Naive thymus-derived CD4-positive, alpha-beta T cell (primary cell): ENCODE data around the gene ALDH16A1. TPM values are rescaled to one million over a fixed set of nuclear protein-coding genes. Genes with fewer than 3 reads are reported as not detected.
A peak's percentile ranks its signal among the peaks of the same experiment; 100 is the strongest.

Source experiments
- ATAC-seq: fragments of 150-1000 bp; cut with Tn5 transposase; 2 replicates; pipeline ENCODE4 v1.10.0; 2021; ENCODE audit warnings: mild to moderate bottlenecking, moderate library complexity
- CTCF ChIA-PET: fragments of 350-600 bp; sonication (Branson Sonifier 250); formaldehyde crosslinking; loops from one replicate; lab custom pipeline; 2021; ENCODE audit warnings: antibody characterized with exemption; lab: Charles Lee
- POLR2A ChIA-PET: fragments of 350-600 bp; sonication (Branson Sonifier 250); formaldehyde crosslinking; loops from one replicate; lab custom pipeline; 2021; ENCODE audit warnings: antibody characterized with exemption, inconsistent platforms; lab: Charles Lee
- DNase-seq, 9 donors: peaks; one replicate each; pipeline versions ENCODE4 v3.0.0 to v3.0.0-alpha.2; 2020 to 2022; ENCODE audit warnings: mixed read lengths in 1 of 9
- H3K27ac ChIP-seq: one replicate; pipeline ENCODE4 v1.7.0; 2013; ENCODE audit warnings: mild to moderate bottlenecking, low read depth, low read length, moderate library complexity
- H3K27me3 ChIP-seq, 2 donors: one replicate each; pipeline ENCODE4 v1.7.0; 2013; ENCODE audit warnings: low read length in 2 of 2, mild to moderate bottlenecking in 2 of 2, moderate library complexity in 2 of 2; ENCODE audit not compliant: control insufficient read depth in 2 of 2, insufficient read depth in 2 of 2
- H3K36me3 ChIP-seq, 3 experiments: 1 replicate in 2 of 3; 2 replicates in 1 of 3; pipeline ENCODE4 v1.7.0; 2013; ENCODE audit warnings: low read length in 3 of 3, mild to moderate bottlenecking in 3 of 3, moderate library complexity in 1 of 3; ENCODE audit not compliant: insufficient read depth in 3 of 3, control insufficient read depth in 2 of 3
- H3K4me1 ChIP-seq, 2 donors: one replicate each; pipeline ENCODE4 v1.7.0; 2013; ENCODE audit warnings: low read length in 2 of 2, mild to moderate bottlenecking in 2 of 2, moderate library complexity in 1 of 2; ENCODE audit not compliant: control insufficient read depth in 2 of 2, insufficient read depth in 2 of 2
- H3K4me3 ChIP-seq: 2 replicates; pipeline ENCODE4 v1.7.0; 2013; ENCODE audit warnings: mild to moderate bottlenecking, low read length
- H3K9me3 ChIP-seq, 3 experiments: 1 replicate in 2 of 3; 2 replicates in 1 of 3; pipeline ENCODE4 v1.7.0; 2013; ENCODE audit warnings: low read length in 3 of 3; ENCODE audit not compliant: control insufficient read depth in 2 of 3
- H3K27ac Mint-ChIP-seq, 9 donors: one replicate each; pipeline ENCODE4 v1.8.0; 2020 to 2022; ENCODE audit warnings: mixed read lengths in 9 of 9, mild to moderate bottlenecking in 8 of 9, moderate library complexity in 5 of 9, inconsistent platforms in 2 of 9
- H3K27me3 Mint-ChIP-seq, 5 donors: one replicate each; pipeline ENCODE4 v1.8.0; 2021 to 2022; ENCODE audit warnings: mixed read lengths in 5 of 5, mild to moderate bottlenecking in 1 of 5
- H3K36me3 Mint-ChIP-seq, 5 donors: one replicate each; pipeline ENCODE4 v1.8.0; 2020 to 2022; ENCODE audit warnings: mixed read lengths in 5 of 5, mild to moderate bottlenecking in 3 of 5, inconsistent platforms in 1 of 5
- H3K4me1 Mint-ChIP-seq, 7 donors: one replicate each; pipeline ENCODE4 v1.8.0; 2020 to 2022; ENCODE audit warnings: mixed read lengths in 7 of 7, mild to moderate bottlenecking in 3 of 7, inconsistent platforms in 1 of 7
- H3K4me3 Mint-ChIP-seq, 10 donors: one replicate each; pipeline ENCODE4 v1.8.0; 2020 to 2022; ENCODE audit warnings: mild to moderate bottlenecking in 10 of 10, mixed read lengths in 10 of 10, moderate library complexity in 6 of 10, inconsistent platforms in 2 of 10
- H3K9me3 Mint-ChIP-seq, 11 donors: one replicate each; pipeline ENCODE4 v1.8.0; 2020 to 2022; ENCODE audit warnings: mixed read lengths in 11 of 11, mild to moderate bottlenecking in 4 of 11, inconsistent platforms in 1 of 11, moderate library complexity in 1 of 11
- intact Hi-C, 2 donors: fragments of 100-400 bp; cut with micrococcal nuclease; formaldehyde crosslinking; loops; one replicate each; pipeline ENCODE4 v1.15.1; 2023
- polyA plus RNA-seq, 2 donors: library from polyadenylated mRNA; unstranded; fragments of 300-500 nt; fragmentation: Illumina TruSeq; gene quantifications; one replicate each; pipeline ENCODE4 v1.2.3, GENCODE V29; 2021
- total RNA-seq, 6 experiments: library from RNA in 5 of 6; stranded (reverse) in 5 of 6; gene quantifications; 1 replicate in 5 of 6; 2 replicates in 1 of 6; pipeline ENCODE4 v1.2.3 and lab custom pipeline; 2021 to 2026

The ALDH16A1 gene
- total and polyA plus RNA-seq, 7 experiments from 2014 or later: 27.6 to 38.1 (median 33.3) TPM

DNA sequence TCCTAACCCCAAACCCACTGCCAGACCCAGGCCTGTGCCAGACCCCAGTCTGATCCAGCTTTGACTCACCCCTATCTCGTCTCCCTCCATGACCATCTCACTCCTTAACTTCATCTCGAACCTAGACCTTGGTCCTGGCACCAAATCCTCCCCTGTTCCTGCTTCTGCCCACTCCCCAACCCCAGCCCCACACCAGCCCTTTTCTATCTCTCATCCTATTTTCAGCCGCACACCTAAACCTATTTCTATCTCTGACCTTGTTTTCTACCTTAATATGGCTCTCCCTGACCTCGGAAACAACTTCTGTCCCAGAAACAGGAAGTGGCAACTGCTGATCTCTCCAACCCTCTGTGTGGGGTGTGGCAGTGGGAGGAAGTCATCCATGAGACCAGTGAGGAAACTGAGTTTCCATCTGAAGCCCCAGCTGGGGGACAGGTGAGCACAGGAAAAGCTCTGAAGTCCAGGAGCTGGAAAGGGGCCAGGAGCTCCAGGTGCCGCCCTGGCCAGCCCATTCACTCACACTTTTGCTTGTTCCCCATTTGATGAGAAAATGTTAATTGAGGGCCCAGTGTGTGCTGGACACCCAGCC is 43.5 kb upstream of the ALDH16A1 start:
- intact Hi-C loops: loop anchor here in 1 of 2 donors (2.0 to 5.0 kb wide), 2 partner anchors 15 to 33 kb away; partner anchors contain the start of genes GFY and SLC17A7
- Histone ChIP-seq H3K27ac (peak overlapping the region; percentile 6), H3K4me1 (peaks cover 16 to 39% of the 10 kb centered on the region in 2 donors), H3K9me3 (no peaks in the 10 kb centered on the region), H3K4me3 (peak overlapping the region; percentile 1), H3K36me3 (no peaks in the 10 kb centered on the region), H3K27me3 (no peaks in the 10 kb centered on the region)
- POLR2A ChIA-PET: interaction anchor here (1.0 to 2.1 kb wide), 4 partner anchors 10 to 63 kb away, joined by 3 to 8 read pairs (median 5); partner anchors contain the start of genes PIH1D1 and PTH2
- H3K4me1 Mint-ChIP-seq: peaks cover 43 to 72% (median 56%) of the 10 kb centered on the region in 7 donors
- CTCF ChIA-PET: interaction anchor here (0.6 to 1.3 kb wide), 3 partner anchors 27 to 1004 kb away, joined by 3 read pairs; no protein-coding TSS in a partner anchor
- peaks cover 0 to 4% (median 0%) of the 10 kb centered on the region in 5 donors for H3K27me3 Mint-ChIP-seq
- H3K9me3 Mint-ChIP-seq: peaks cover 0 to 2% (median 0%) of the 10 kb centered on the region in 11 donors
- DNase-seq (peak in 1 of 9 donors; percentile 24), ATAC-seq (peak; percentile 66)
- peak overlapping the region; percentile 77 to 91 (median 84) for H3K27ac Mint-ChIP-seq
- H3K4me3 Mint-ChIP-seq: peak overlapping the region; percentile 34 to 86 (median 68)
- peaks cover 0 to 6% (median 0%) of the 10 kb centered on the region in 5 donors for H3K36me3 Mint-ChIP-seq

DNA sequence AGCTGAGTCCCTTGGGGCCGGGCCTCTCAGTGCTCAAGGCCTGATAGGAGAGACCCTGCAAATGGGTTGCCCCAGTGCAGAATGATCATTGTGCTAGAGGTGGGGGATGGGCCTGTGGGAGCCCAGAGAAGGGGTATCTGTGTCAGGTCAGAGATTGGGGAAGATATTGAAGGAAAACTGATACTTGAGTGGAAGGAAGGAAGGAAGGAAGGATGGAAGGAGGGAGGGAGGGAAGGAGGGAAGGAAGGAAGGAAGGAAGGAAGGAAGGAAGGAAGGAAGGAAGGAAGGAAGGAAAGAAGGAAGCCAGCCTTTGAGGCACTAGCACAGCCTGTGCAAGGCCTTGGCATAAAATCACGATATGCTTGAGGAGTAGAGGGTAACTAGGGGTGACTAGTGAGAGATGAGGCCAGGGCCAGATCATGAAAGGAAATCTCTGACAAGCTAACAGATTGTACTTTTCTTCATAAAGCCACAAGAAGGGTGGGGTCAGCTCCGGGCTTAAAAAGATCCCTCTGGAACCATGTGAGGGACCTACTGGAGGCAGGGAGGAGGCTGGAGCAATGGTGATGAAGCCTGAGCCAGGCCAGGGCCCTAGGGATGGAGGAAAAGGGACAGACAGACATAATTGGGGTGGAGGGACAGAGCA is 41.2 kb upstream of the ALDH16A1 start:
- Histone ChIP-seq H3K36me3 (no peaks in the 10 kb centered on the region), H3K27me3 (no peaks in the 10 kb centered on the region), H3K4me1 (peaks cover 16 to 38% of the 10 kb centered on the region in 2 donors), H3K27ac (no peak overlapping the region), H3K9me3 (no peaks in the 10 kb centered on the region), H3K4me3 (no peak overlapping the region)
- DNase-seq: no peak
- peaks cover 49 to 63% (median 52%) of the 10 kb centered on the region in 7 donors for H3K4me1 Mint-ChIP-seq
- H3K9me3 Mint-ChIP-seq: peaks cover 0 to 2% (median 0%) of the 10 kb centered on the region in 11 donors
- peaks cover 0 to 6% (median 0%) of the 10 kb centered on the region in 5 donors for H3K27me3 Mint-ChIP-seq
- intact Hi-C loops: no loop called here
- H3K4me3 Mint-ChIP-seq: peak overlapping the region in 4 of 10 donors; percentile 15 to 53 (median 43)
- POLR2A ChIA-PET: interaction anchor here (0.7 to 1.2 kb wide), 4 partner anchors 14 to 78 kb away, joined by 3 to 6 read pairs (median 4); no protein-coding TSS in a partner anchor
- peak overlapping the region in 7 of 9 donors; percentile 9 to 68 (median 59) for H3K27ac Mint-ChIP-seq
- CTCF ChIA-PET: interaction anchor here (0.6 to 1.2 kb wide), 5 partner anchors 13 to 440 kb away, joined by 3 to 6 read pairs (median 4); partner anchors contain the start of gene GFY
- no peak for ATAC-seq
- H3K36me3 Mint-ChIP-seq: peaks cover 0 to 6% (median 0%) of the 10 kb centered on the region in 5 donors

DNA sequence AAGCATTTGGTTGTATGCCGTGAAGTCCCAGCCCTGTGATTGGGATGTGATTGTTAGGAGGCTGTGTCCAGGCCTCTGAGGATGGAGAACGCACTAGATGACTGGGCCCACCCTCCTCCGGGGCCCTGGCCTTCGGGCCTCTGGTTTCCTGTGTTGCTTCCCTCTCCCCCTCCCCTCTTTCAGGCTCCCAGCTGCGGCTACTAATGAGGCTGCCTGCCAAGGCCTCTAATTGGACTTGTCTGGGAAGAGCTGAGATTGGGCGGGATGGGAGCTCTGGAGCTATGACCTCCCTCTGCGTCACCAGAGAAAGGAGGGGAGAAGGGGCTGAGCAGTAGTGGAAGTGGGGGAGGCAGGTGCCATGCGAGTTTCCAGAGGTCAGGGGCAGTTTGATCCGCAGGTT is 39.7 kb upstream of the ALDH16A1 start:
- Mint-ChIP-seq H3K27ac (peak overlapping the region in 2 of 9 donors; percentile 4 to 34), H3K27me3 (peaks cover 0 to 19% (median 10%) of the 10 kb centered on the region in 5 donors), H3K36me3 (peaks cover 0 to 6% (median 0%) of the 10 kb centered on the region in 5 donors), H3K9me3 (peaks cover 0 to 2% (median 0%) of the 10 kb centered on the region in 11 donors), H3K4me1 (peaks cover 37 to 47% (median 42%) of the 10 kb centered on the region in 7 donors), H3K4me3 (no peak overlapping the region)
- CTCF ChIA-PET: interaction anchor here (0.7 to 1.4 kb wide), 4 partner anchors 16 to 500 kb away, joined by 3 to 5 read pairs (median 4); no protein-coding TSS in a partner anchor
- H3K9me3 ChIP-seq: no peaks in the 10 kb centered on the region
- H3K4me1 ChIP-seq: peaks cover 16 to 24% of the 10 kb centered on the region in 2 donors
- POLR2A ChIA-PET: interaction anchor here (1.7 kb wide), 1 partner anchor 56 kb away, joined by 4 read pairs; no protein-coding TSS in a partner anchor
- H3K27ac ChIP-seq: no peak overlapping the region
- H3K27me3 ChIP-seq: no peaks in the 10 kb centered on the region
- no peak overlapping the region for H3K4me3 ChIP-seq
- ATAC-seq: no peak
- no peaks in the 10 kb centered on the region for H3K36me3 ChIP-seq
- intact Hi-C loops: no loop called here
- DNase-seq: no peak

DNA sequence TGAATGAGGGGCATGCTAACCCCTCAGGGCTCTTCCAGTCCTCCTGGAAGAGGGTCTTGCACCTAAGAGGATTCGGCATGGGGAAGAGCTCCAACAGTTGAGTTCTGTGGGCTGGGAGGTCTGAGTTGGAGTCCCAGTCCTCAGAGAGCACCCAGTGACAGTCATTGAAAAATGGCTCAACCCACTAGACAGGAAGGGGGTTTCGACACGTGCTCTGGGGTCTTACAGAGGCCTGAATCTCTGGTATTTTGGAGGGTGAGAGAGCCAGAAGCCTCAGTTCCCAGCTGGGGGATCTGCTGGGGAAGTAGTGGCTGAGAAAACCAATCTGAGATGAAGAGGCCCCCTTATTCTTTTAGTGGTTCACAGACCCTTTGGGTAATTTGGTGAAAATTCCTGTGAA is 38.8 kb upstream of the ALDH16A1 start:
- H3K36me3 ChIP-seq: no peaks in the 10 kb centered on the region
- CTCF ChIA-PET: interaction anchor here (1.1 kb wide), 1 partner anchor 31 kb away, joined by 5 read pairs; no protein-coding TSS in a partner anchor
- no peak for DNase-seq
- peaks cover 0 to 5% (median 0%) of the 10 kb centered on the region in 5 donors for H3K36me3 Mint-ChIP-seq
- intact Hi-C loops: no loop called here
- peaks cover 0 to 2% (median 0%) of the 10 kb centered on the region in 11 donors for H3K9me3 Mint-ChIP-seq
- H3K4me1 ChIP-seq: peaks cover 10 to 15% of the 10 kb centered on the region in 2 donors
- H3K27ac Mint-ChIP-seq: no peak overlapping the region
- H3K27me3 Mint-ChIP-seq: peaks cover 3 to 27% (median 18%) of the 10 kb centered on the region in 5 donors
- no peak overlapping the region for H3K4me3 Mint-ChIP-seq
- POLR2A ChIA-PET: no interaction called here
- H3K27me3 ChIP-seq: peaks cover 0 to 4% of the 10 kb centered on the region in 2 donors
- no peak for ATAC-seq
- no peak overlapping the region for H3K27ac ChIP-seq
- H3K4me1 Mint-ChIP-seq: peaks cover 28 to 38% (median 33%) of the 10 kb centered on the region in 7 donors
- no peaks in the 10 kb centered on the region for H3K9me3 ChIP-seq
- no peak overlapping the region for H3K4me3 ChIP-seq

DNA sequence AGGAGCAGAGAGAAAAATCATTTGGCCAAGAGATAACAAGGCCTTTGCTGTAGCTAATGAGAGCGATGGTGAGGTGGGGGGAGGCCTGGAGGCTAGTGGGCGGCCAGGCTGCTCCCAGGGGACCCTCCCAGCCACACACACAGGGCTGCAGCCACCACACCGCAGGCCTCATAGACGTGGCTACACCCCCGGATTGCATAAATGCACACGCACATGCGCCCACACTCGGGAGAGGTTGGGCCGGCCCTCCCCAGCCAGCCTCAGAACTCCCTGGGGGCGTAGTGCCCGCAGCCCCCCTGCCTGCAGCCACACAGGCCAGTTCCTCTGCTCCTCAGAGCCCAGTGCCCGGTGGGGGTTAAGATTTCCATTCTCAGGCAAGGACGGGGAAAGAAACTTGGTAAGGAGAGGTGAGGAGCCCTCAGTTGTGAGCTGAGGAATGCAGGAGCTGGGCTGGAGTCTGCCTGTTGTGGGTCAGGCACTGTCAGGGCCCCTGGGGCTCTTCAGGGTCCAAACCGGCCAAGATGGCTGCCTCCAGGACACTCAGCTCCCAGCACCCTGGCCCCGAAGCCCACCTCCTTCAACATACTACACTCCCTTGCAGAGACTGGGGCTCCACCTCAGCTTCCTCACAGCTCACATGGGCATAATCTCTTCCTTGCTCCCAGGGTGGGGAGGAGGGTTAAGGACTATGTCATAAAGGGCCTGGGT is 37.8 kb upstream of the ALDH16A1 start:
- peaks cover 0 to 5% of the 10 kb centered on the region in 2 donors for H3K27me3 ChIP-seq
- ChIA-PET CTCF (no interaction called here), POLR2A (interaction anchor here (1.2 to 1.3 kb wide), 2 partner anchors 9 to 21 kb away, joined by 3 read pairs; no protein-coding TSS in a partner anchor)
- no peaks in the 10 kb centered on the region for H3K9me3 ChIP-seq
- ATAC-seq (no peak), DNase-seq (no peak)
- Mint-ChIP-seq H3K27ac (peak overlapping the region in 1 of 9 donors; percentile 48), H3K4me3 (no peak overlapping the region), H3K4me1 (peaks cover 20 to 31% (median 26%) of the 10 kb centered on the region in 7 donors), H3K9me3 (peaks cover 0 to 3% (median 0%) of the 10 kb centered on the region in 11 donors), H3K27me3 (peaks cover 13 to 37% (median 28%) of the 10 kb centered on the region in 5 donors), H3K36me3 (peaks cover 0 to 2% (median 0%) of the 10 kb centered on the region in 5 donors)
- no peak overlapping the region for H3K4me3 ChIP-seq
- no peaks in the 10 kb centered on the region for H3K36me3 ChIP-seq
- peaks cover under 1 to 5% of the 10 kb centered on the region in 2 donors for H3K4me1 ChIP-seq
- no peak overlapping the region for H3K27ac ChIP-seq
- intact Hi-C loops: no loop called here
